HS-5 (cell line): Measurements from ENCODE around the gene MRPL21.
"Not testable (repeated sequence)": the region's sequence is repeated elsewhere in the genome, so short reads cannot be mapped to it uniquely, and the experiment has no call there.

Experiments
- DNase-seq: peaks from one replicate; pipeline ENCODE4 v3.0.0-alpha.2; 2012; ENCODE audit warnings: low read depth

MRPL21 gene

DNA sequence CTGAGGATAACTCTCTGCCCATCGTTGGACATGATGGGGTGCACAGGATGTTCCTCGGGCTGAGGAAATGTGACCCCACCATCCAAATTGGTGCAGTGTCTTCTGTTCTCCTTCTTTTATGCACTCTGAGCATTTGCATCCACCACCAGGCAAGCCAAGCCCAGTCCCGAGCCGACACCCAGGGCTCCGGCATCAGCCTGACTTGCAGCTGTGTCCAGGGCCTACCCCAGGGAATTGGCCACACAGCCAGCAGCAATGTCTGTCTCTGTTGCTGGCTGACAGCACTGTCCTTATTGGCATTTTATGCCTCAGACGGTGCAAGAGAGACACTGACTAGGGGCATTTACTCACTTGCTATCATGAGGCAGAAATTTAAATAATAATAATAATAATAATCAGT lies 36.6 kb downstream of the MRPL21 start:
- DNase-seq: no peak

- DNase-seq: no peak
These were observed 38.4 kb downstream of the MRPL21 start for GRCh38 chr11:68865241-68865640.

DNA sequence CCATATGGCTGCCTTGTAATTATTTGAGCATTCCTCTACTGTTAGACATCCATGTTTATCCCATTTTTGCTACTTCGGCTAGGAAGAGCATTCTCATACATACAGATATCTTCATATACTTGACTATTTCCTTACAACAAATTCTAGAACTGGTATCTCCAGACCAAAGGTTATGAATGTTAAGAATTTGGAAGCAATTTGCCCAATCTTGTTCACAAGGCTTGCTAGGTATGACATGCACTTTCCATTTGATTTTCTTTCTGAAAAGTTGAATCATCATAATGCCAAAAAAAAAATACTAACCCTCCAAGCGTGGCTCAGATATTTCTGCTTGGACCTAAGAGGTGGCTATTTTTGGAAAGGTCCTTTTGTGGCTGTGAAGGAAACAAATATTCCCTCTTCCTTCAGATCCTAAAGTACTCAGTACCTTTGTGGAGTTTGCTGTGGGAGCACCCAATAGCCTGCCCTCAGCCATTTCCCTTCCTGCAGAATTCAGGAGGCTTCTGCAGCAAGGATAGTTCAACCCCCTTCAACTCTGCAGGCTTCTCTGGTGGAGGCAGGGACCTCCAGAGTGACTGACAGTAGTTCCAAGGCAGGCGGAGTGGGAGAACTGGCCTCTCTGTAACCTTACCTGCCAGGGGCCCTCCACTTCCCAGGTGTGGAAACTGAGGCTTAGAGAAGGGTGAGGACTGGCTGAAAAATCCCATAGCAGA lies 39.9 kb downstream of the MRPL21 start:
- no peak for DNase-seq

DNA sequence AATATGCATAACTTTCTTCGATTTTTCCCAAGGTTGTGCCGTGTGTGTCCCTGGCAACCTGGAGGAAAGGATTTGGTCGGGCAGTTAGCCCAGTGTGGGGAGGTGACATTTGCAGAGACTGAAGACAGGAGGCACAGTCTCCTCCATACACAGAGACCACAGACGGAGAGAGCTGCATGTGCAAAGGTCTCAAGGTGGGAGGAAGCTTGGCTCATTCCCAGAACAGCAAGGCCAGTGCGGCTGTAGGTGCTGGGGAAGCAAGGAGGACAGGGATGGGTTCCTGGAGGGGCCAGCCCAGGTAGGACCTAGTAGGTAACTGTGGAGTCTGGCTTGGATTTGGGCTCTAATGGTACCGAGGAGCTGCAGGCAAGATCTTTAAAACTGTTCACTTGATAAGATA lies 41.2 kb downstream of the MRPL21 start:
- no peak for DNase-seq

- no peak for DNase-seq
These were observed 44.5 kb downstream of the MRPL21 start for GRCh38 chr11:68859123-68859522.

- no peak for DNase-seq
These were observed 46.5 kb downstream of the MRPL21 start for GRCh38 chr11:68857037-68857586.

- DNase-seq: not testable (repeated sequence)
These were observed 47.1 kb downstream of the MRPL21 start for GRCh38 chr11:68856425-68857030.

DNA sequence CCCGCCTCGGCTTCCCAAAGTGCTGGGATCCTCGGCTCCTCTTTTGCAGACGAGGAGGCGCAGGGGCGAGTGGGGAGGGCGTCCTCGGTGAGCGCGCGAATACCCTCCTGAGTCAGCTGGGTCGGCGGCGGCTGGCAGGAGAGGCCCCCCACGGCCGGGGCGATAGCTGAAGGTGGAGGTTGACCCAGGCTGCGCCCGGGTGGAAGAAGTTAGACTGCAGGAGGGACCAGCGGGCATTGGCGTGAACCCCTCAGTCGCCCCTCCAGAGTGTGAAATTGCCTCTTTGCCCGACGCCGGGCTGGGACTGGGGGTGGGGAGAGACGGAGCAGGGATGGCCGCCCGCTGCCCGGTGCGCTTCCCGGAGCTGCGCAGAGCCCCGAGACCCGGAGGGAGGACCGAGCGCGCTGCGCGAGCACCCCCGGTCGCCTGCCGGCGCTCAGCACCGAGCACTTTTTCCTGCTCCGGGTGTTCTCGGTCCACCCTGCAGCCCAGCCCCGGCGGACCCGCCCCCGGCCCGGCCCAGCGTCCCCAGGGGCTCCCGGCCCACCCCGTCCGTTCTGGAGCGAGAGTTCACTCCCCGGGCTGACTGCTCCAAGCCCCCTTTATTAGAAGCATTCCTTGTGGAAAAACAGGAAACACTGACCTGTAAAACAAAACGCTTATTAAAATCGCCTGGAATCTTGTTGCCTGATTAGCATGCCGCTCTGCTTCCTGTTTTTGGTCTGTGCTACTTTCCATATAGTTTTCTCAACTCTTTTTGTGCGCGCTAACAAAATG lies 48.2 kb downstream of the MRPL21 start:
- no peak for DNase-seq

DNA sequence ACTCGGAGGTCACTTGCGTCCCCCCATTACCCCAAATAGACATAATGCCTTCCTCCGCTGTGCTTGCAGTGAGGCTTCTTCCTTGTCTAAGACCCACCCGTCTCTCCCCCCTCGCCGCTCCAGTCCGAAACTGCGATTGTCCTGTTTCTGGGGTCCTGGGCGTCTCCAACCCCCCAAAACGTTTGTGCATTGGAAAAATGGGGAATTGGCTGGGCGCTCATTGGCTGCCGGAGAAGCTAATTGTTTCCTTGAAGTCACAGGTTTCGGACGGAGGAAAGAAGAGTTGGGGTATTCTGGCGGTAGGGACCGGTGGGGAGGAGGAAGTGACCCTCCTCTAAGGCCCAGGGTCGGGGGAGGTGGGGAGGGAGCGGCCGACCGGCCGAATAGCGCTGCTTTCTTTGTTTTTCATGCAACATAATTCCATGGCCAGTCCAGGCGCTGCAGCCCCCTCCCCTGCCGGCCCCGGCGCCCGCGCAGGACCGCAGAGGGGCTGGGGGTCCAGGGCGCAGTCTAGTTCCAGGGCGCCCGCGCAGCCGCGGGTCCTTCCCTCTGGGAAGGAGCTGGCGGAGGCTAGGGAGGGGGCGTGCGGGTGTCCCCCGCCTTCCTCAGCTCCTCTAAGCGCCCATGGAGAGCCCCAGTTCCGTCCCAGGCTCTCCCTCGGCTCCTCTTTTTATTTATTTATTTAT lies 49.2 kb downstream of the MRPL21 start:
- no peak for DNase-seq

- DNase-seq: no peak
These were observed 51.0 kb downstream of the MRPL21 start for GRCh38 chr11:68852628-68853027.

DNA sequence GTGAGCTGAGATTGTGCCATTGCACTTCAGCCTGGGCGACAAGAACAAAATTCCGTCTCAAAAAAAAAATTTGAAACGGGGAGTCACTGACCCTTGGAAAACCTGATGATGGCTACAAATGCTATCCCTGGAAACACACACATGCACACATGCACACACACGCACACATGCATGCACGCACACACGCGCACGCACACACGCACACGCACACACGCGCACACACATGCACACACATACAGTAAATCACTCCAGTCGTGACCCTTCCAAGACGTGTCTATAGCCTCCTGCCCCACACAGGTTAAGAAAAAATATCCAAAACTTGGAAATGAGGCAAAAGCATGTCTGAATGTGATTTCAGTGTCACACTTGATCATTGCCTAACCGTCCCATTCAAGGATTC lies 55.2 kb downstream of the MRPL21 start:
- DNase-seq: no peak

DNA sequence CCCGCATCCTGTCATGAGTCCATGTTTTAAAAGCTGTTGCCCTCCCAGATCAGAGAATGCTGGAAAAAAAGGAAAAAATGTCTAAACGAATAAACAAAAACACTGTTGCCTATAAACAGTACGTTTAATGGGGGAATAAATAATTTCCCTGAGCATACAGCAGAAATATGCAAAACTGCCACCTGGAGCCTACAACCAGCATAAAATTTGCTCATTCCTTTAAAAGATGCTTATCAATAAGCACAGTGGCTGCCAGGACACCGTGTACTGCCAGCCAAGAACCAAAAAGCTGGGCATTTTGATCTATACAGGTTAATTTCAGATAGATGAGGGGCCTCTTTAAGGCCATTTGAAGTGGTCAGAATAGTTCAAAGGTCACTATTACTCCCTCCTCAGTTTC lies 56.2 kb downstream of the MRPL21 start:
- no peak for DNase-seq

- DNase-seq: no peak
These were observed 58.2 kb downstream of the MRPL21 start for GRCh38 chr11:68845351-68846002.

DNA sequence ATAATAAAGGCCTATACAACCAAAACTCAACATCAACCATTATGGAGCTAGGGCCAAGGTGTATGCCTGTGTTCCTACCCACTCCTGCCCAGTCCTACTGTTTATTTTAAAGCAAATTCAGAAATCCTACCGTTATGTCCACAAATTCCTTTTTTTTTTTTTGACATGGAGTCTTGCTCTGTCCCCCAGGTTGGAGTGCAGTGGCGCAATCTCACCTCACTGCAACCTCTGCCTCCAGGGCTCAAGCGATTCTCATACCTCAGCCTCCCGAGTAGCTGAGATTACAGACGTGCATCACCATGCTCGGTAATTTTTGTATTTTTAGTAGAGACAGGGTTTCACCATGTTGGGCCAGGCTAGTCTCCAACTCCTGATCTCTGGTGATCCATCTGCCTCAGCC lies 58.8 kb downstream of the MRPL21 start:
- no peak for DNase-seq

DNA sequence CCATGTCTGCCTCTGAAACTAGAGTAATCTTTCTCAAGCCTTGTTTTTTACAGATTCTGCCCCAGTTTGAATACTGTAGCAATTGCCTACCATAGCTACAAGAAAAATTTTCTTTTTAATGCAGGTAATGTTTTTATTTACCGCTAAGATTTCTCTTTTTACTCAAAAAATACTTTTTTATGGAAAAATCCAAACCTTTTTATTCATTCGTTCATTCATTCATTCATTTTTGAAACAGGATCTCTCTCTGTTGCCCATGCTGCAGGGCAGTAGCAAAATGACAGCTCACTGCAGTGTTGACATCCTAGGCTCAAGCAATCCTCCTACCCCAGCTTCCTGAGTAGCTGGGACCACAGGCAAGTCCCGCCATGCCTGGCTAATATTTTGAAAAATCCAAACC lies 59.3 kb downstream of the MRPL21 start:
- DNase-seq: no peak

- no peak for DNase-seq
These were observed 59.8 kb downstream of the MRPL21 start for GRCh38 chr11:68843703-68844312.

DNA sequence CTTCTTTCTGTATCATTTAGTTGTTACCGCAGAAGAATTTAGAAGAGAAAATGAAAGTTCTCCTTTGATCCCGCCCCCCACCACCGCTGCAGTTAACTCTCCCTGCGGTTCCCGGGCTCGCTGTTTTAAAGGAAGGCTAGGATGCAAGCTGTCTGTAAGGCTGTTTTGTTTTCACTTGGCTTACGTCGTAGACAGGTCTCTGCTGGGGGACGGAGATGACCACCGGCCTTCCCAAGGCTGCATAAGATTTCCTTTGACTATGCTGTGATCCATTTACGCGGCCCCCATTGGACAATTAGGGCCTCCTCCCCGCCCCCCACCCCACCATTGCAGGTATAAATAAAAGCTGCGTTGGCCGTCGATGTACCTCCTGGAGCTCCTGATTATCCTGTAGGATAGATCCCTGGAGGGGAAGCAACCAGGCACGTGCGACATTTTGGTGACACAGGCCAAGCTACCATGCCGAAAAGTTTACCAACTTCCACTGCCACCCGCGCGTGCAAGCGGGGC lies 60.5 kb downstream of the MRPL21 start:
- DNase-seq: no peak

GRCh38 chr11:68842427-68843051 lies 61.1 kb downstream of the MRPL21 start:
- DNase-seq: no peak

- no peak for DNase-seq
These were observed 61.8 kb downstream of the MRPL21 start, which contains the start of gene CPT1A for GRCh38 chr11:68841718-68842426. Gene CPT1A (minus strand): TSS chr11:68841916. CDS start chr11:68815474, 26,442 bp downstream.
